KMS-11 (cell line): Measurements from ENCODE around the gene UBE2H.

Source experiments
- H2AFZ ChIP-seq: fragments of 200-600 bp; sonication (generic); 2 replicates; pipeline ENCODE4 v1.6.1; 2016; ENCODE audit warnings: antibody characterized with exemption, mixed run types, low read depth
- H3K27ac ChIP-seq: fragments of 200-600 bp; sonication (generic); 2 replicates; pipeline ENCODE4 v1.6.1; 2016; ENCODE audit warnings: mild to moderate bottlenecking, mixed run types
- H3K27me3 ChIP-seq: fragments of 200-600 bp; sonication (generic); 2 replicates; pipeline ENCODE4 v1.6.1; 2017; ENCODE audit warnings: mild to moderate bottlenecking, low read depth, mixed run types, moderate library complexity; ENCODE audit not compliant: insufficient read depth
- H3K36me3 ChIP-seq: fragments of 200-600 bp; sonication (generic); 2 replicates; pipeline ENCODE4 v1.6.1; 2017; ENCODE audit warnings: mild to moderate bottlenecking, mixed run types; ENCODE audit not compliant: insufficient read depth
- H3K4me1 ChIP-seq: fragments of 200-600 bp; sonication (generic); 2 replicates; pipeline ENCODE4 v1.6.1; 2016; ENCODE audit warnings: mild to moderate bottlenecking, low read depth, mixed run types; ENCODE audit not compliant: poor library complexity, severe bottlenecking
- H3K4me2 ChIP-seq: fragments of 200-600 bp; sonication (generic); 2 replicates; pipeline ENCODE4 v1.7.0; 2016; ENCODE audit warnings: mild to moderate bottlenecking, mixed run types
- H3K4me3 ChIP-seq: fragments of 200-600 bp; sonication (generic); IDR thresholded peaks from 2 replicates; pipeline ENCODE4 v1.6.1; 2017; ENCODE audit warnings: low read depth, low read length, mixed read lengths; ENCODE audit not compliant: insufficient read depth
- H3K79me2 ChIP-seq: fragments of 200-600 bp; sonication (generic); 2 replicates; pipeline ENCODE4 v1.6.1; 2016; ENCODE audit warnings: low read depth, mixed run types; ENCODE audit not compliant: insufficient read depth
- H3K9ac ChIP-seq: fragments of 200-600 bp; sonication (generic); 2 replicates; pipeline ENCODE4 v1.6.1; 2016; ENCODE audit warnings: mild to moderate bottlenecking, mixed run types
- H4K20me1 ChIP-seq: fragments of 200-600 bp; sonication (generic); 2 replicates; pipeline ENCODE4 v1.6.1; 2016; ENCODE audit warnings: mild to moderate bottlenecking, mixed run types; ENCODE audit not compliant: insufficient read depth
- TF ChIP-seq, protein P1 (sequence below): fragments of 200-600 bp; sonication (generic); conservative IDR thresholded peaks from 2 replicates; pipeline ENCODE4 v1.6.1; 2017; ENCODE audit warnings: low read depth, mild to moderate bottlenecking, antibody characterized with exemption, low read length, moderate library complexity, mixed read lengths

Gene UBE2H

DNA sequence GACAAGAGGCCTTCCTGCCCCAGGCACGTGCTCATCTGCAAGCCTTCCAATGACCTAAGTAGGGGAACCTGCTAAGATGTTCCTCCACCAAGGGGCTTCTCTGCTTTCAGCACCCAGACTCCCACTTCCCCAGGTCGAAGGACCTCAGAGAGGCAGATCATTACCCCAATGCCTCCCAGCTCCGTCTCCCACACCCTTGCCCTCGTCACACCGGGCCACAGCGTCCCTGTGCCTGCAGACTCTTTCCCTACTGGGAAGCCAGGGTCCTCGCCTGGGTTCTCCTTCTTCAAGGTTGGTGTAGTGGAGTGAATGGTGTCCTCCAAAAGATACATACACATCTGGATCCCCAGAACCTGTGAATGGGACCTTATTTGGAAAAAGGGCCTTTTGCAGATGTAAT, 151.9 kb downstream of the UBE2H start:
- Histone ChIP-seq H3K9ac (no peak overlapping the region), H4K20me1 (no peaks in the 10 kb centered on the region), H3K27ac (no peak overlapping the region), H2AFZ (no peak overlapping the region), H3K4me3 (no peak overlapping the region), H3K4me2 (no peak overlapping the region), H3K79me2 (no peaks in the 10 kb centered on the region), H3K36me3 (no peaks in the 10 kb centered on the region), H3K4me1 (no peaks in the 10 kb centered on the region), H3K27me3 (no peaks in the 10 kb centered on the region)
- TF ChIP-seq, protein P1, sequence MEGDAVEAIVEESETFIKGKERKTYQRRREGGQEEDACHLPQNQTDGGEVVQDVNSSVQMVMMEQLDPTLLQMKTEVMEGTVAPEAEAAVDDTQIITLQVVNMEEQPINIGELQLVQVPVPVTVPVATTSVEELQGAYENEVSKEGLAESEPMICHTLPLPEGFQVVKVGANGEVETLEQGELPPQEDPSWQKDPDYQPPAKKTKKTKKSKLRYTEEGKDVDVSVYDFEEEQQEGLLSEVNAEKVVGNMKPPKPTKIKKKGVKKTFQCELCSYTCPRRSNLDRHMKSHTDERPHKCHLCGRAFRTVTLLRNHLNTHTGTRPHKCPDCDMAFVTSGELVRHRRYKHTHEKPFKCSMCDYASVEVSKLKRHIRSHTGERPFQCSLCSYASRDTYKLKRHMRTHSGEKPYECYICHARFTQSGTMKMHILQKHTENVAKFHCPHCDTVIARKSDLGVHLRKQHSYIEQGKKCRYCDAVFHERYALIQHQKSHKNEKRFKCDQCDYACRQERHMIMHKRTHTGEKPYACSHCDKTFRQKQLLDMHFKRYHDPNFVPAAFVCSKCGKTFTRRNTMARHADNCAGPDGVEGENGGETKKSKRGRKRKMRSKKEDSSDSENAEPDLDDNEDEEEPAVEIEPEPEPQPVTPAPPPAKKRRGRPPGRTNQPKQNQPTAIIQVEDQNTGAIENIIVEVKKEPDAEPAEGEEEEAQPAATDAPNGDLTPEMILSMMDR: no peak

- Histone ChIP-seq H3K4me2 (no peak overlapping the region), H3K9ac (no peak overlapping the region), H3K36me3 (no peaks in the 10 kb centered on the region), H3K4me3 (no peak overlapping the region), H4K20me1 (no peaks in the 10 kb centered on the region), H3K27ac (no peak overlapping the region), H3K79me2 (no peaks in the 10 kb centered on the region), H2AFZ (no peak overlapping the region), H3K4me1 (no peaks in the 10 kb centered on the region), H3K27me3 (no peaks in the 10 kb centered on the region)
- TF ChIP-seq, protein P1: no peak
Observed at GRCh38 chr7:129799350-129799955, 153.3 kb downstream of the UBE2H start.

DNA sequence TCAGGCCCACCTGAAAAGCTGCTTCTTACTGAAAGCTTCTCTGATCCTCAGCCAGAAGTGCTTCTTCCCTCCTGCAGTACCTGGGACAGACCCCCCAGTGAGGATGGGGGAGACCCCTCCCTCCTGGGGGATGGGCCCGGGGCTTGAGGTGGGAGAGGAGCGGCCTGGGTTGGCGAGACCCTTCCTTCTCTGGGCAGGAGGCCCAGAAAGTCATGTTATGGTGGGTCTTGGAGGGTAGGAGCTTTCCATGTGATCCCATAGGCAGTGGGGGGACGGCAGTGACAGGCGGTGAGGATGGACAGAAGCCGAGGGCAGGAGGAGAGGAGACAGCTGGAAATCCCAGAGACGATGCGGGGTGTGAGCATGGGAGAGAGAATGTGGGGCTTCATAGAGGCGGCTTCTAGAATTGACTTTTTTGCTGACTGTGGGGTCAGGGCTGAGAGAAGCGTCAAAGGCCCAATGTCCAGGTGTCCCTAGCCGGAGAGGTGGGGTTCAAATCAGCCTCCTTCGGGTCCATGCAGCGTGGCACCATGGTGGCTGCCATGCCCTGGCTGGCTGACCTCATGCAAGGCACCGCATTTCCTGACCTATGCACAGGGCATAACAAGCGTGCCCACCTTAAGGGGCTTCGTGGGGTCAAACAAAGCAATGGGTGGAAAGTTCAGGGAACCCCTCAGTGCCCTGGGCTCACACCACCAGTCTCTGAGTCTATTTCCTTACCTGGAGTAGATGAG, 154.0 kb downstream of the UBE2H start:
- Histone ChIP-seq H3K36me3 (no peaks in the 10 kb centered on the region), H3K4me1 (no peaks in the 10 kb centered on the region), H2AFZ (no peak overlapping the region), H3K4me3 (no peak overlapping the region), H3K79me2 (no peaks in the 10 kb centered on the region), H3K27ac (no peak overlapping the region), H4K20me1 (no peaks in the 10 kb centered on the region), H3K27me3 (no peaks in the 10 kb centered on the region), H3K4me2 (no peak overlapping the region), H3K9ac (no peak overlapping the region)
- TF ChIP-seq, protein P1: no peak

GRCh38 chr7:129797214-129797789, 155.5 kb downstream of the UBE2H start:
- Histone ChIP-seq H3K4me1 (peaks cover 6% of the 10 kb centered on the region), H3K4me3 (no peak overlapping the region), H4K20me1 (no peaks in the 10 kb centered on the region), H3K27me3 (no peaks in the 10 kb centered on the region), H3K36me3 (no peaks in the 10 kb centered on the region), H3K4me2 (no peak overlapping the region), H3K27ac (no peak overlapping the region), H3K9ac (no peak overlapping the region), H3K79me2 (no peaks in the 10 kb centered on the region), H2AFZ (no peak overlapping the region)
- TF ChIP-seq, protein P1: no peak
